ENCODE measurements around the gene EGR2. TPM values are rescaled to one million over a fixed set of nuclear protein-coding genes. Genes with fewer than 3 reads are reported as not detected.

Gene EGR2
- 54.7 TPM for polyA plus RNA-seq (2012; ENCODE audit: low read depth, missing spikeins)

GRCh38 chr10:62816331-62817120, at the start of gene EGR2:
EGR2 (minus strand) TSS chr10:62816366; CDS start chr10:62816029, 337 bp downstream.
- FAIRE-seq (peak; percentile 97), DNase-seq (ENCODE audit: insufficient read length, low spot score) (peak; percentile 85)
- TF ChIP-seq POLR2A (IDR thresholded peaks at IDR 0.05; ENCODE audit: low read depth, low read length): no peak
- no peak for TF ChIP-seq PAX5 (IDR thresholded peaks at IDR 0.05; ENCODE audit: insufficient read depth, low read length, severe bottlenecking)
- TF ChIP-seq POU2F2 (IDR thresholded peaks at IDR 0.05; ENCODE audit: low read depth, low read length): peak; percentile 97
- 0 out of 2 replicates have a peak, but pooled peaks have one; percentile 10 for TF ChIP-seq SPI1 (IDR thresholded peaks at IDR 0.05; ENCODE audit: low read depth, low read length)
- TF ChIP-seq POLR2AphosphoS5 (IDR thresholded peaks at IDR 0.05; ENCODE audit: low read depth, low read length): peak; percentile 82
- TF ChIP-seq TAF1 (IDR thresholded peaks at IDR 0.05; ENCODE audit: low read depth, low read length): peak; percentile 53

GRCh38 chr10:62862447-62862846, 46.3 kb upstream of the EGR2 start:
- FAIRE-seq (no peak), DNase-seq (ENCODE audit: insufficient read length, low spot score) (no peak)
- TF ChIP-seq POLR2A (IDR thresholded peaks at IDR 0.05; ENCODE audit: low read depth, low read length) (no peak), POU2F2 (IDR thresholded peaks at IDR 0.05; ENCODE audit: low read depth, low read length) (no peak), PAX5 (IDR thresholded peaks at IDR 0.05; ENCODE audit: insufficient read depth, low read length, severe bottlenecking) (no peak), SPI1 (IDR thresholded peaks at IDR 0.05; ENCODE audit: low read depth, low read length) (no peak), TAF1 (IDR thresholded peaks at IDR 0.05; ENCODE audit: low read depth, low read length) (no peak), POLR2AphosphoS5 (IDR thresholded peaks at IDR 0.05; ENCODE audit: low read depth, low read length) (no peak)

- DNase-seq (ENCODE audit: insufficient read length, low spot score) (no peak), FAIRE-seq (no peak)
- TF ChIP-seq PAX5 (IDR thresholded peaks at IDR 0.05; ENCODE audit: insufficient read depth, low read length, severe bottlenecking) (no peak), SPI1 (IDR thresholded peaks at IDR 0.05; ENCODE audit: low read depth, low read length) (no peak), POLR2A (IDR thresholded peaks at IDR 0.05; ENCODE audit: low read depth, low read length) (no peak), POLR2AphosphoS5 (IDR thresholded peaks at IDR 0.05; ENCODE audit: low read depth, low read length) (no peak), TAF1 (IDR thresholded peaks at IDR 0.05; ENCODE audit: low read depth, low read length) (no peak), POU2F2 (IDR thresholded peaks at IDR 0.05; ENCODE audit: low read depth, low read length) (no peak)
Measured at GRCh38 chr10:62861507-62861906, 45.3 kb upstream of the EGR2 start.

GRCh38 chr10:62860946-62861345, 44.8 kb upstream of the EGR2 start:
- FAIRE-seq (no peak), DNase-seq (ENCODE audit: insufficient read length, low spot score) (no peak)
- TF ChIP-seq PAX5 (IDR thresholded peaks at IDR 0.05; ENCODE audit: insufficient read depth, low read length, severe bottlenecking): no peak
- TF ChIP-seq SPI1 (IDR thresholded peaks at IDR 0.05; ENCODE audit: low read depth, low read length): no peak
- no peak for TF ChIP-seq TAF1 (IDR thresholded peaks at IDR 0.05; ENCODE audit: low read depth, low read length)
- no peak for TF ChIP-seq POLR2AphosphoS5 (IDR thresholded peaks at IDR 0.05; ENCODE audit: low read depth, low read length)
- TF ChIP-seq POU2F2 (IDR thresholded peaks at IDR 0.05; ENCODE audit: low read depth, low read length): no peak
- no peak for TF ChIP-seq POLR2A (IDR thresholded peaks at IDR 0.05; ENCODE audit: low read depth, low read length)

DNA sequence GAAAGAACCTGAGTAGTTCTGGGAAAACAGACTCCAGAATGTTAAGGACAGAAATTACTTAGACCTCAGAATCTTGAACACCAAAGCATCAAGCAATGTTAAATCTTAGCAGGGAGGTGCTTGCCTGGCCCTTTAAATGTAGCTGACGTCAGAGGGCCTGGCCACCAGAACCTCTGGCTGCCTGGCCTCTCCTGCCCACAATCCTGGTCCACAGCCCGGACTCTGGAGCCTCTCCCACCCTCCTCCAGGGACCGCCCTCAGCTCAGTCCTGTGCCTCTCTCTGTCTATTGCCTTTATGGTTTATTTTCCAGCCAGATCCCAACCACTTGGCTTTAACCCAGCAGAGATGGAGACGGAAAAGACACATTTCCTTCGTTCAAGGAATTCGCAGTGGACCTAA, 42.2 kb upstream of the EGR2 start:
- TF ChIP-seq POU2F2 (IDR thresholded peaks at IDR 0.05; ENCODE audit: low read depth, low read length): no peak
- no peak for TF ChIP-seq POLR2A (IDR thresholded peaks at IDR 0.05; ENCODE audit: low read depth, low read length)
- TF ChIP-seq TAF1 (IDR thresholded peaks at IDR 0.05; ENCODE audit: low read depth, low read length): no peak
- TF ChIP-seq POLR2AphosphoS5 (IDR thresholded peaks at IDR 0.05; ENCODE audit: low read depth, low read length): no peak
- no peak for TF ChIP-seq PAX5 (IDR thresholded peaks at IDR 0.05; ENCODE audit: insufficient read depth, low read length, severe bottlenecking)
- TF ChIP-seq SPI1 (IDR thresholded peaks at IDR 0.05; ENCODE audit: low read depth, low read length): no peak
- no peak for DNase-seq (ENCODE audit: insufficient read length, low spot score)
- FAIRE-seq: no peak

- no peak for TF ChIP-seq PAX5 (IDR thresholded peaks at IDR 0.05; ENCODE audit: insufficient read depth, low read length, severe bottlenecking)
- TF ChIP-seq POLR2AphosphoS5 (IDR thresholded peaks at IDR 0.05; ENCODE audit: low read depth, low read length): no peak
- TF ChIP-seq POLR2A (IDR thresholded peaks at IDR 0.05; ENCODE audit: low read depth, low read length): no peak
- FAIRE-seq (no peak), DNase-seq (ENCODE audit: insufficient read length, low spot score) (no peak)
Measured at GRCh38 chr10:62856021-62856420, 39.9 kb upstream of the EGR2 start.

GRCh38 chr10:62853710-62854109, 37.5 kb upstream of the EGR2 start:
- TF ChIP-seq POU2F2 (IDR thresholded peaks at IDR 0.05; ENCODE audit: low read depth, low read length) (no peak), SPI1 (IDR thresholded peaks at IDR 0.05; ENCODE audit: low read depth, low read length) (no peak), POLR2A (IDR thresholded peaks at IDR 0.05; ENCODE audit: low read depth, low read length) (no peak), POLR2AphosphoS5 (IDR thresholded peaks at IDR 0.05; ENCODE audit: low read depth, low read length) (no peak), PAX5 (IDR thresholded peaks at IDR 0.05; ENCODE audit: insufficient read depth, low read length, severe bottlenecking) (no peak)
- no peak for DNase-seq (ENCODE audit: insufficient read length, low spot score)
- FAIRE-seq: peak; percentile 52

DNA sequence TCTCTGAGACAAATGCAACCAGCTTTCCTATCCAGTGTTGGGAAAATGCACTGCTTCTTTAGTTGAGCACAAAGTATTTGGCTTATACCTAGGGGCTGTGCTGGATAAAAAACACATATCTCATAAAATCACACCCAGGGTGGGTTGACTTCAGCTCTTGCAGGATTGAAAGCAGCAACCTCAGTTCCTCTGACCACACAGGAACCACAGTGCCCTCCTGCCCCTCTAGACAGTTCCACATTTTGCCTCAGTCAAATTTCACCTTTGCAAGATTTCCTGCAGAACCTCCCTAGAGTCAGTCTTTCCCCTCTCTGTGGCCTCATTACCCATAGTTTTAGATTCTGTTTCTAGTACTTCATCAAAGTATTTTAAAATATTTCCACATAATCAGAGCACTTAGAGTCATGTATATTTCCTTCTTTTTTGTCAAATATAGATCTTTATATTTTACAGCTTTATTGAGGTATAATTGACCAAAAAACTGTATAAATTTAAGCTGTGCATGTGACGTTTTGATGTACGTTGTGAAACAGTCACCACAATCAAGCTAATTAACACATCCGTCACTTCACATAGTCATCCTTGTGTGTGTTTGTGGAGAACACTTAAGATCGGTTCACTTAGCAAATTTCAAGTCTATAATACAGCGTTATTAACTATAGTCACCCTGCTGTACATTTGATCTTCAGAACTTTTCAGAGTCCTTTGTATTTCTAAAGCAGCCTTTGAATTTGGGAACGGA, 37.0 kb upstream of the EGR2 start:
- TF ChIP-seq SPI1 (IDR thresholded peaks at IDR 0.05; ENCODE audit: low read depth, low read length): peak; percentile 78
- peak; percentile 58; the same call in 1 of the 2 replicates for TF ChIP-seq POU2F2 (IDR thresholded peaks at IDR 0.05; ENCODE audit: low read depth, low read length)
- TF ChIP-seq POLR2A (IDR thresholded peaks at IDR 0.05; ENCODE audit: low read depth, low read length): no peak
- no peak for TF ChIP-seq TAF1 (IDR thresholded peaks at IDR 0.05; ENCODE audit: low read depth, low read length)
- TF ChIP-seq POLR2AphosphoS5 (IDR thresholded peaks at IDR 0.05; ENCODE audit: low read depth, low read length): no peak
- TF ChIP-seq PAX5 (IDR thresholded peaks at IDR 0.05; ENCODE audit: insufficient read depth, low read length, severe bottlenecking): peak; percentile 56
- FAIRE-seq (peak; percentile 86), DNase-seq (ENCODE audit: insufficient read length, low spot score) (no peak)

GRCh38 chr10:62851442-62851841, 35.3 kb upstream of the EGR2 start:
- DNase-seq (ENCODE audit: insufficient read length, low spot score): no peak

More at GRCh38 chr10:62851442-62851841, 35.3 kb upstream of the EGR2 start:
- TF ChIP-seq SPI1 (IDR thresholded peaks at IDR 0.05; ENCODE audit: low read depth, low read length) (no peak), TAF1 (IDR thresholded peaks at IDR 0.05; ENCODE audit: low read depth, low read length) (no peak), POU2F2 (IDR thresholded peaks at IDR 0.05; ENCODE audit: low read depth, low read length) (no peak), POLR2AphosphoS5 (IDR thresholded peaks at IDR 0.05; ENCODE audit: low read depth, low read length) (no peak), PAX5 (IDR thresholded peaks at IDR 0.05; ENCODE audit: insufficient read depth, low read length, severe bottlenecking) (no peak), POLR2A (IDR thresholded peaks at IDR 0.05; ENCODE audit: low read depth, low read length) (no peak)
- no peak for FAIRE-seq

All from GM12891 (cell line).